Right forelimb (tissue), 1 donor: ENCODE results near the gene SMO.
"Not testable (repeated sequence)": the region's sequence is repeated elsewhere in the genome, so short reads cannot be mapped to it uniquely, and the experiment has no call there.

ENCODE experiments used
- DNase-seq: peaks from one replicate; pipeline ENCODE4 v3.0.0-alpha.2; 2018

The SMO gene

GRCh38 chr7:129169686-129170440 lies 18.6 kb upstream of the SMO start:
- peak; percentile 54 for DNase-seq

- DNase-seq: no peak
These were observed 17.9 kb upstream of the SMO start for GRCh38 chr7:129170441-129171021.

- not testable (repeated sequence) for DNase-seq
These were observed 14.6 kb upstream of the SMO start for GRCh38 chr7:129173861-129174260.

- DNase-seq: no peak
These were observed 11.3 kb upstream of the SMO start for GRCh38 chr7:129176916-129177710.

- DNase-seq: no peak
These were observed 3.3 kb upstream of the SMO start for GRCh38 chr7:129184981-129185670.

GRCh38 chr7:129186749-129187260 lies 1.6 kb upstream of the SMO start:
- DNase-seq: no peak

GRCh38 chr7:129187681-129188371 lies 607 bp upstream of the SMO start:
- no peak for DNase-seq

- peak; percentile 63 for DNase-seq
These were observed 643 bp downstream of the SMO start for GRCh38 chr7:129188892-129189660.

- DNase-seq: no peak
These were observed 1.4 kb downstream of the SMO start for GRCh38 chr7:129189661-129190310.

- no peak for DNase-seq
These were observed 2.8 kb downstream of the SMO start for GRCh38 chr7:129191272-129191671.

- DNase-seq: no peak
These were observed 5.5 kb downstream of the SMO start for GRCh38 chr7:129193892-129194291.

- no peak for DNase-seq
These were observed 9.3 kb downstream of the SMO start for GRCh38 chr7:129197771-129198170.

- DNase-seq: no peak
These were observed 11.0 kb downstream of the SMO start for GRCh38 chr7:129199406-129199805.

GRCh38 chr7:129202058-129202777 lies 13.8 kb downstream of the SMO start:
- DNase-seq: no peak

- DNase-seq: no peak
These were observed 14.8 kb downstream of the SMO start for GRCh38 chr7:129203050-129203741.

- DNase-seq: no peak
These were observed 16.8 kb downstream of the SMO start for GRCh38 chr7:129205126-129205818.

- no peak for DNase-seq
These were observed 17.8 kb downstream of the SMO start for GRCh38 chr7:129205987-129206785.

- no peak for DNase-seq
These were observed 20.2 kb downstream of the SMO start for GRCh38 chr7:129208667-129209066.
